ENCODE results near the gene PPP1R10.

The PPP1R10 gene

DNA sequence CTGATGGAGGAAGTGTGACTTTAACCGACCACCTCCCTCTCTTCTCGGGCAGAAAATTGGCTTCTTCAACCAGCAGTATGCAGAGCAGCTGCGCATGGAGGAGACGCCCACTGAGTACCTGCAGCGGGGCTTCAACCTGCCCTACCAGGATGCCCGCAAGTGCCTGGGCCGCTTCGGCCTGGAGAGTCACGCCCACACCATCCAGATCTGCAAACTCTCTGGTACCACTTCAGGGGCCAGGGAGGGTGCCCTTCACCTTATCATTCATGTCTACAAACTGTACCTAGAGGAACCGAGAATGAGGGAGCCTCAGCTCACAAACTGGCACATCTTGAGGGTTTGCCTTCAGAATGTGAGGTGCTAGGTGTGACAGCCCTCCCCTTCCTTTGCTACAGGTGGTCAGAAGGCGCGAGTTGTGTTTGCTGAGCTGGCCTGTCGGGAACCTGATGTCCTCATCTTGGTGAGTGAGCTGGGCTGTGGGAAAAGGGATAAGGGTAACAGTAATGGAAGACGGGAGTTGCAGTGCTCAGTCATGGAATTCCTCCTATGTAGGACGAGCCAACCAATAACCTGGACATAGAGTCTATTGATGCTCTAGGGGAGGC lies 27.2 kb downstream of the PPP1R10 start:
- TF ChIP-seq, protein P1, sequence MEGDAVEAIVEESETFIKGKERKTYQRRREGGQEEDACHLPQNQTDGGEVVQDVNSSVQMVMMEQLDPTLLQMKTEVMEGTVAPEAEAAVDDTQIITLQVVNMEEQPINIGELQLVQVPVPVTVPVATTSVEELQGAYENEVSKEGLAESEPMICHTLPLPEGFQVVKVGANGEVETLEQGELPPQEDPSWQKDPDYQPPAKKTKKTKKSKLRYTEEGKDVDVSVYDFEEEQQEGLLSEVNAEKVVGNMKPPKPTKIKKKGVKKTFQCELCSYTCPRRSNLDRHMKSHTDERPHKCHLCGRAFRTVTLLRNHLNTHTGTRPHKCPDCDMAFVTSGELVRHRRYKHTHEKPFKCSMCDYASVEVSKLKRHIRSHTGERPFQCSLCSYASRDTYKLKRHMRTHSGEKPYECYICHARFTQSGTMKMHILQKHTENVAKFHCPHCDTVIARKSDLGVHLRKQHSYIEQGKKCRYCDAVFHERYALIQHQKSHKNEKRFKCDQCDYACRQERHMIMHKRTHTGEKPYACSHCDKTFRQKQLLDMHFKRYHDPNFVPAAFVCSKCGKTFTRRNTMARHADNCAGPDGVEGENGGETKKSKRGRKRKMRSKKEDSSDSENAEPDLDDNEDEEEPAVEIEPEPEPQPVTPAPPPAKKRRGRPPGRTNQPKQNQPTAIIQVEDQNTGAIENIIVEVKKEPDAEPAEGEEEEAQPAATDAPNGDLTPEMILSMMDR (IDR thresholded peaks at IDR 0.05; ENCODE audit: low read depth, low read length, poor library complexity, severe bottlenecking) = no peak
- TF ChIP-seq EZH2phosphoT487 (IDR thresholded peaks at IDR 0.05; ENCODE audit: borderline replicate concordance, low read length) = no peak
- no peaks in the 10 kb centered on the region for H3K4me1 ChIP-seq (ENCODE audit: control insufficient read depth, low read length)
- peaks cover 41% of the 10 kb centered on the region for H3K79me2 ChIP-seq (ENCODE audit: control insufficient read depth, low read length)
- no peaks in the 10 kb centered on the region for H3K27me3 ChIP-seq (ENCODE audit: control insufficient read depth, low read length)
- peaks cover 2% of the 10 kb centered on the region; the same call in 1 of the 2 replicates for H3F3A ChIP-seq (ENCODE audit: control insufficient read depth, insufficient read depth)
- no peak overlapping the region for H3K4me3 ChIP-seq (ENCODE audit: low read length)
- H4K20me1 ChIP-seq (ENCODE audit: control insufficient read depth, insufficient read depth, low read depth, low read length) = no peaks in the 10 kb centered on the region; the same call in 1 of the 2 replicates
- H3K27ac ChIP-seq (ENCODE audit: low read depth, low read length) = no peak overlapping the region
- no peak overlapping the region for H3K4me2 ChIP-seq (ENCODE audit: low read length)
- peaks cover 85% of the 10 kb centered on the region for H3K36me3 ChIP-seq (ENCODE audit: control insufficient read depth, low read length)
- H3K9me3 ChIP-seq (ENCODE audit: control insufficient read depth, insufficient read depth, low read length) = no peaks in the 10 kb centered on the region
- no peaks in the 10 kb centered on the region for H3K9me2 ChIP-seq (replicated peaks; ENCODE audit: control insufficient read depth, low read length)

DNA sequence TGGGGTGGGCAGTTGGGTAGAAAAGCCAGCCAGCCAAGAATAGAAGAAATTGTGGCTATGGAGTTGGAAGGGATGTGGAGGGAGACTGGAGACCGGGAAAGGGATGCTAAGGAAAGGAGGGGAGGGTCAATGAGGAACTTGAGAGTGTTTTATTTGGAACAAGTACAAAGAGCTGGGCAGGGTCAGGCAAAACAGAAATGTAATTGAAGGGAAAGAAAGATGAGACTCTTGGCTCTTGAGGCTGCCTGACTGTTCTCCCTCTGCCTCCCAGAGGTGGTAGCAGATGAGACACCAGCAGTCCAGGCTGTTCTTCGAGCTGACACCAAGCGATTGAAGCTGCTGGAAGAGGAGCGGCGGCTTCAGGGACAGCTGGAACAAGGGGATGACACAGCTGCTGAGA lies 33.1 kb downstream of the PPP1R10 start:
- peaks cover 91% of the 10 kb centered on the region for H3K36me3 ChIP-seq (ENCODE audit: control insufficient read depth, low read length)
- H3K4me3 ChIP-seq (ENCODE audit: low read length) = no peak overlapping the region
- TF ChIP-seq EZH2phosphoT487 (IDR thresholded peaks at IDR 0.05; ENCODE audit: borderline replicate concordance, low read length) = no peak
- TF ChIP-seq, protein P1 (IDR thresholded peaks at IDR 0.05; ENCODE audit: low read depth, low read length, poor library complexity, severe bottlenecking) = no peak

GRCh38 chr6:30578051-30578450 lies 39.0 kb downstream of the PPP1R10 start:
- Histone ChIP-seq H3K9me3 (ENCODE audit: control insufficient read depth, insufficient read depth, low read length) (no peaks in the 10 kb centered on the region), H3K4me1 (ENCODE audit: control insufficient read depth, low read length) (peaks cover 15% of the 10 kb centered on the region), H3K36me3 (ENCODE audit: control insufficient read depth, low read length) (peaks cover 86% of the 10 kb centered on the region)

More for the DNA sequence above, 33.1 kb downstream of the PPP1R10 start:
- Histone ChIP-seq H4K20me1 (ENCODE audit: control insufficient read depth, insufficient read depth, low read depth, low read length) (no peaks in the 10 kb centered on the region), H3K79me2 (ENCODE audit: control insufficient read depth, low read length) (no peaks in the 10 kb centered on the region), H3K27ac (ENCODE audit: low read depth, low read length) (no peak overlapping the region), H3K9me3 (ENCODE audit: control insufficient read depth, insufficient read depth, low read length) (no peaks in the 10 kb centered on the region), H3K27me3 (ENCODE audit: control insufficient read depth, low read length) (no peaks in the 10 kb centered on the region), H3K9me2 (replicated peaks; ENCODE audit: control insufficient read depth, low read length) (no peaks in the 10 kb centered on the region), H3F3A (ENCODE audit: control insufficient read depth, insufficient read depth) (no peaks in the 10 kb centered on the region), H3K4me1 (ENCODE audit: control insufficient read depth, low read length) (no peaks in the 10 kb centered on the region), H3K4me2 (ENCODE audit: low read length) (no peak overlapping the region)

More at GRCh38 chr6:30578051-30578450, 39.0 kb downstream of the PPP1R10 start:
- peaks cover 15% of the 10 kb centered on the region for H4K20me1 ChIP-seq (ENCODE audit: control insufficient read depth, insufficient read depth, low read depth, low read length)
- H3K4me2 ChIP-seq (ENCODE audit: low read length) = no peak overlapping the region
- H3F3A ChIP-seq (ENCODE audit: control insufficient read depth, insufficient read depth) = no peaks in the 10 kb centered on the region
- H3K9me2 ChIP-seq (replicated peaks; ENCODE audit: control insufficient read depth, low read length) = no peaks in the 10 kb centered on the region
- peaks cover 49% of the 10 kb centered on the region for H3K79me2 ChIP-seq (ENCODE audit: control insufficient read depth, low read length)
- H3K27ac ChIP-seq (ENCODE audit: low read depth, low read length) = no peak overlapping the region
- H3K27me3 ChIP-seq (ENCODE audit: control insufficient read depth, low read length) = no peaks in the 10 kb centered on the region
- TF ChIP-seq, protein P1 (IDR thresholded peaks at IDR 0.05; ENCODE audit: low read depth, low read length, poor library complexity, severe bottlenecking) = no peak
- TF ChIP-seq EZH2phosphoT487 (IDR thresholded peaks at IDR 0.05; ENCODE audit: borderline replicate concordance, low read length) = no peak
- no peak overlapping the region for H3K4me3 ChIP-seq (ENCODE audit: low read length)

Data from DOHH2 (cell line).